MM.1S (cell line): ENCODE data around the gene SNRPB.
A peak's percentile ranks its signal among the peaks of the same experiment; 100 is the strongest.

Source experiments
- DNase-seq: peaks from one replicate; pipeline ENCODE4 v3.0.0-alpha.2; 2015
- H2AFZ ChIP-seq: fragments of 300-600 bp; sonication (generic); 2 replicates; pipeline ENCODE4 v1.6.0; 2016; ENCODE audit warnings: antibody characterized with exemption, low read length
- H3F3A ChIP-seq: fragments of 300-600 bp; sonication (generic); 2 replicates; pipeline ENCODE4 v1.6.1; 2016; ENCODE audit warnings: mild to moderate bottlenecking, antibody characterized with exemption, low read length, moderate library complexity, mixed read lengths; ENCODE audit not compliant: insufficient read depth
- H3K27ac ChIP-seq: fragments of 300-600 bp; sonication (generic); 2 replicates; pipeline ENCODE4 v1.5.1; 2016; ENCODE audit warnings: mild to moderate bottlenecking, low read length
- H3K27me3 ChIP-seq: fragments of 300-600 bp; sonication (generic); replicated peaks from 2 replicates; pipeline ENCODE4 v1.6.0; 2016; ENCODE audit warnings: low read length; ENCODE audit not compliant: insufficient read depth
- H3K36me3 ChIP-seq: fragments of 300-600 bp; sonication (generic); replicated peaks from 2 replicates; pipeline ENCODE4 v1.6.1; 2016; ENCODE audit warnings: mild to moderate bottlenecking, low read length, mixed read lengths; ENCODE audit not compliant: insufficient read depth
- H3K4me1 ChIP-seq: fragments of 300-600 bp; sonication (generic); 2 replicates; pipeline ENCODE4 v1.6.1; 2016; ENCODE audit warnings: low read length, mixed read lengths
- H3K4me2 ChIP-seq: fragments of 300-600 bp; sonication (generic); 2 replicates; pipeline ENCODE4 v1.6.0; 2016; ENCODE audit warnings: low read depth, low read length
- H3K4me3 ChIP-seq: fragments of 300-600 bp; sonication (generic); 2 replicates; pipeline ENCODE4 v1.5.1; 2016; ENCODE audit warnings: low read length, mixed read lengths
- H3K79me2 ChIP-seq: fragments of 300-600 bp; sonication (generic); 2 replicates; pipeline ENCODE4 v1.6.1; 2016; ENCODE audit warnings: mixed run types, low read length, mixed read lengths
- H3K9ac ChIP-seq: fragments of 300-600 bp; sonication (generic); 2 replicates; pipeline ENCODE4 v1.6.1; 2016; ENCODE audit warnings: low read length, mixed read lengths
- H3K9me2 ChIP-seq: fragments of 300-600 bp; sonication (generic); replicated peaks from 2 replicates; pipeline ENCODE4 v1.6.1; 2016; ENCODE audit warnings: mild to moderate bottlenecking, low read length, mixed read lengths; ENCODE audit not compliant: insufficient read depth
- H3K9me3 ChIP-seq: fragments of 300-600 bp; sonication (generic); replicated peaks from 2 replicates; pipeline ENCODE4 v1.6.1; 2016; ENCODE audit warnings: mild to moderate bottlenecking, low read length, mixed read lengths; ENCODE audit not compliant: insufficient read depth
- H4K20me1 ChIP-seq: fragments of 300-600 bp; sonication (generic); 2 replicates; pipeline ENCODE4 v1.6.1; 2016; ENCODE audit warnings: mild to moderate bottlenecking, low read length, moderate library complexity, mixed read lengths; ENCODE audit not compliant: insufficient read depth
- CTCF ChIP-seq: fragments of 300-600 bp; sonication (generic); IDR thresholded peaks from 2 replicates; pipeline ENCODE4 v1.5.1; 2016; ENCODE audit warnings: antibody characterized with exemption, low read length, mixed read lengths
- EZH2 ChIP-seq: fragments of 300-600 bp; sonication (generic); optimal IDR thresholded peaks from 2 replicates; pipeline ENCODE3; 2017; ENCODE audit warnings: low read depth, mild to moderate bottlenecking, antibody characterized with exemption, low read length, mixed read lengths
- EZH2phosphoT487 ChIP-seq: fragments of 300-600 bp; sonication (generic); IDR thresholded peaks from 2 replicates; pipeline ENCODE4 v1.6.1; 2018; ENCODE audit warnings: antibody characterized with exemption, low read length

SNRPB gene

GRCh38 chr20:2455771-2456497 lies 14.7 kb downstream of the SNRPB start:
- no peaks in the 10 kb centered on the region for H4K20me1 ChIP-seq
- H3K27ac ChIP-seq: no peak overlapping the region
- no peaks in the 10 kb centered on the region for H3K79me2 ChIP-seq
- no peaks in the 10 kb centered on the region for H3K9me2 ChIP-seq
- no peak overlapping the region for H3K4me2 ChIP-seq
- peaks cover 12% of the 10 kb centered on the region; the same call in 1 of the 2 replicates for H3F3A ChIP-seq
- no peak for DNase-seq
- no peaks in the 10 kb centered on the region for H3K4me1 ChIP-seq
- TF ChIP-seq EZH2: no peak
- TF ChIP-seq EZH2phosphoT487: no peak
- TF ChIP-seq CTCF: no peak
- H3K4me3 ChIP-seq: no peak overlapping the region
- no peaks in the 10 kb centered on the region for H3K9me3 ChIP-seq
- peaks cover 8% of the 10 kb centered on the region; the same call in 1 of the 2 replicates for H3K36me3 ChIP-seq
- H2AFZ ChIP-seq: no peak overlapping the region
- no peak overlapping the region for H3K9ac ChIP-seq
- no peaks in the 10 kb centered on the region for H3K27me3 ChIP-seq

- TF ChIP-seq CTCF: no peak
- Histone ChIP-seq H3K4me1 (no peaks in the 10 kb centered on the region), H3K27me3 (no peaks in the 10 kb centered on the region), H3K79me2 (no peaks in the 10 kb centered on the region), H3K9me2 (no peaks in the 10 kb centered on the region), H3K9ac (no peak overlapping the region), H3K9me3 (no peaks in the 10 kb centered on the region), H3K4me2 (no peak overlapping the region), H2AFZ (no peak overlapping the region), H3F3A (peaks cover 10% of the 10 kb centered on the region; the same call in 1 of the 2 replicates), H4K20me1 (no peaks in the 10 kb centered on the region), H3K36me3 (no peaks in the 10 kb centered on the region), H3K4me3 (no peak overlapping the region), H3K27ac (no peak overlapping the region)
- DNase-seq: no peak
These were observed 16.8 kb downstream of the SNRPB start for GRCh38 chr20:2453792-2454191.

GRCh38 chr20:2451939-2452732 lies 18.5 kb downstream of the SNRPB start:
- DNase-seq: peak; percentile 61
- Histone ChIP-seq H3K27me3 (no peaks in the 10 kb centered on the region), H3K4me3 (no peak overlapping the region), H3K4me1 (no peaks in the 10 kb centered on the region), H3K9me2 (no peaks in the 10 kb centered on the region), H3K27ac (no peak overlapping the region), H4K20me1 (no peaks in the 10 kb centered on the region), H3K9me3 (no peaks in the 10 kb centered on the region), H3K4me2 (no peak overlapping the region), H3K79me2 (no peaks in the 10 kb centered on the region), H3K36me3 (no peaks in the 10 kb centered on the region), H3K9ac (no peak overlapping the region), H2AFZ (no peak overlapping the region), H3F3A (no peaks in the 10 kb centered on the region)
- no peak for TF ChIP-seq EZH2phosphoT487
- TF ChIP-seq EZH2: no peak
- TF ChIP-seq CTCF: peak; percentile 88
